OCI-LY7 (cell line): ENCODE measurements around the gene WAS. TPM values are rescaled to one million over a fixed set of nuclear protein-coding genes. Genes with fewer than 3 reads are reported as not detected.

ENCODE experiments used
- BruUV-seq: library from RNA; stranded (reverse); fragments of 400-500 nt; replicated peaks from 2 replicates; lab custom pipeline; 2021; lab: Mats Ljungman, UMichigan
- CTCF ChIA-PET: fragments of 300-600 bp; sonication (Branson Sonifier 250); formaldehyde crosslinking; loops from one replicate; lab custom pipeline; 2022; ENCODE audit warnings: antibody characterized with exemption; ENCODE audit not compliant: unreplicated experiment; lab: Charles Lee
- POLR2A ChIA-PET: fragments of 300-600 bp; sonication (Branson Sonifier 250); formaldehyde crosslinking; loops from one replicate; lab custom pipeline; 2022; ENCODE audit warnings: antibody characterized with exemption; lab: Charles Lee
- DNase-seq: peaks from one replicate; pipeline ENCODE4 v3.0.0-alpha.2; 2015; ENCODE audit warnings: low spot score
- H2AFZ ChIP-seq: fragments of 200-600 bp; sonication (generic), shearing (Covaris generic); 2 replicates; pipeline ENCODE4 v1.6.1; 2014; ENCODE audit warnings: mild to moderate bottlenecking, antibody characterized with exemption, low read length, moderate library complexity
- H3K27ac ChIP-seq: fragments of 200-600 bp; sonication (generic); 2 replicates; pipeline ENCODE4 v1.5.1; 2014; ENCODE audit warnings: mixed run types, low read depth, mild to moderate bottlenecking, moderate library complexity, low read length, inconsistent platforms; ENCODE audit not compliant: poor library complexity, severe bottlenecking
- H3K36me3 ChIP-seq: fragments of 200-600 bp; sonication (generic); 2 replicates; pipeline ENCODE4 v1.6.1; 2014; ENCODE audit warnings: mild to moderate bottlenecking, antibody characterized with exemption, low read length, moderate library complexity, mixed read lengths; ENCODE audit not compliant: insufficient read depth
- H3K4me1 ChIP-seq: fragments of 200-600 bp; sonication (generic); 2 replicates; pipeline ENCODE4 v1.5.1; 2014; ENCODE audit warnings: mild to moderate bottlenecking, low read length; ENCODE audit not compliant: insufficient read depth, poor library complexity, severe bottlenecking
- H3K4me2 ChIP-seq: fragments of 200-600 bp; sonication (generic); 2 replicates; pipeline ENCODE4 v1.6.1; 2014; ENCODE audit warnings: mild to moderate bottlenecking, low read length
- H3K4me3 ChIP-seq: fragments of 200-600 bp; sonication (generic); 2 replicates; pipeline ENCODE4 v1.5.1; 2014; ENCODE audit warnings: mild to moderate bottlenecking, low read depth, low read length; ENCODE audit not compliant: poor library complexity, severe bottlenecking
- H3K79me2 ChIP-seq: fragments of 200-600 bp; sonication (generic); 2 replicates; pipeline ENCODE4 v1.6.1; 2016; ENCODE audit warnings: low read depth, mild to moderate bottlenecking, low read length, moderate library complexity, mixed read lengths; ENCODE audit not compliant: insufficient read depth
- H3K9me2 ChIP-seq: fragments of 200-600 bp; sonication (generic); 2 replicates; pipeline ENCODE4 v1.6.1; 2016; ENCODE audit warnings: mild to moderate bottlenecking, low read length, mixed read lengths; ENCODE audit not compliant: insufficient read depth
- H3K9me3 ChIP-seq: fragments of 200-600 bp; sonication (generic); 2 replicates; pipeline ENCODE4 v1.6.1; 2014; ENCODE audit warnings: mild to moderate bottlenecking, mixed run types, low read length, mixed read lengths
- H4K20me1 ChIP-seq: fragments of 200-600 bp; sonication (generic); 2 replicates; pipeline ENCODE4 v1.6.1; 2014; ENCODE audit warnings: mild to moderate bottlenecking, antibody characterized with exemption, low read length, moderate library complexity, mixed read lengths; ENCODE audit not compliant: insufficient read depth
- CTCF ChIP-seq: fragments of 200-600 bp; sonication (generic); conservative IDR thresholded peaks from 2 replicates; pipeline ENCODE4 v1.5.1; 2014; ENCODE audit warnings: mild to moderate bottlenecking, antibody characterized with exemption, low read length, moderate library complexity, mixed read lengths
- EZH2phosphoT487 ChIP-seq: fragments of 200-600 bp; sonication (generic); IDR thresholded peaks from 2 replicates; pipeline ENCODE4 v1.6.1; 2018; ENCODE audit warnings: low read depth, borderline replicate concordance, mild to moderate bottlenecking, mixed run types, antibody characterized with exemption, low read length, moderate library complexity, mixed read lengths
- intact Hi-C: fragments of 100-400 bp; cut with micrococcal nuclease; formaldehyde crosslinking; loops from one replicate; pipeline ENCODE4 v1.10.0; 2022; ENCODE audit not compliant: unreplicated experiment
- total RNA-seq, 2 experiments: library from RNA; depleted of rRNA in 1 of 2; stranded (reverse); fragments of >200 nt in 1 of 2; shearing (Covaris generic) in 1 of 2; gene quantifications; 2 replicates each; pipeline ENCODE4 v1.2.3, GENCODE V29; 2014 to 2022

Gene WAS
- total RNA-seq, 2 experiments from 2014 or later = 43.9 to 87.0 TPM

- no peak for TF ChIP-seq EZH2phosphoT487
- Histone ChIP-seq H3K27ac (no peak overlapping the region), H3K36me3 (peaks cover 18% of the 10 kb centered on the region), H3K79me2 (no peaks in the 10 kb centered on the region), H3K9me3 (no peaks in the 10 kb centered on the region), H3K4me2 (no peak overlapping the region), H4K20me1 (no peaks in the 10 kb centered on the region), H3K4me3 (no peak overlapping the region), H3K4me1 (no peaks in the 10 kb centered on the region), H3K9me2 (no peaks in the 10 kb centered on the region), H2AFZ (no peak overlapping the region)
- BruUV-seq = no TSS peak
- POLR2A ChIA-PET = no interaction called here
- CTCF ChIA-PET = no interaction called here
- intact Hi-C loops = no loop called here
- no peak for DNase-seq
Observed at GRCh38 chrX:48711929-48712505, 28.4 kb downstream of the WAS start.

GRCh38 chrX:48713847-48714246 lies 30.2 kb downstream of the WAS start:
- CTCF ChIA-PET = no interaction called here
- TF ChIP-seq CTCF (no peak), EZH2phosphoT487 (no peak)
- Histone ChIP-seq H3K4me1 (no peaks in the 10 kb centered on the region), H3K27ac (no peak overlapping the region), H3K4me2 (no peak overlapping the region), H3K79me2 (no peaks in the 10 kb centered on the region), H2AFZ (no peak overlapping the region), H3K4me3 (no peak overlapping the region), H4K20me1 (no peaks in the 10 kb centered on the region), H3K9me3 (no peaks in the 10 kb centered on the region), H3K36me3 (0 out of 2 replicates have a peak, but pooled peaks cover under 1% of the 10 kb centered on the region), H3K9me2 (no peaks in the 10 kb centered on the region)
- no TSS peak for BruUV-seq
- no peak for DNase-seq
- intact Hi-C loops = no loop called here
- POLR2A ChIA-PET = no interaction called here

- Histone ChIP-seq H3K4me3 (no peak overlapping the region), H3K4me1 (no peaks in the 10 kb centered on the region), H3K79me2 (no peaks in the 10 kb centered on the region), H2AFZ (no peak overlapping the region), H3K36me3 (no peaks in the 10 kb centered on the region), H3K9me2 (no peaks in the 10 kb centered on the region), H4K20me1 (no peaks in the 10 kb centered on the region), H3K4me2 (no peak overlapping the region), H3K9me3 (no peaks in the 10 kb centered on the region), H3K27ac (no peak overlapping the region)
- no peak for DNase-seq
- TF ChIP-seq EZH2phosphoT487 = no peak
- TF ChIP-seq CTCF = no peak
- POLR2A ChIA-PET = no interaction called here
- intact Hi-C loops = no loop called here
- CTCF ChIA-PET = no interaction called here
- no TSS peak for BruUV-seq
Observed at GRCh38 chrX:48714573-48714972, 31.0 kb downstream of the WAS start.
